Thoracic aorta (tissue), 2 donors: ENCODE measurements around the gene GSG1. TPM values are rescaled to one million over a fixed set of nuclear protein-coding genes. Genes with fewer than 3 reads are reported as not detected.

Source experiments
- ATAC-seq: fragments of 150-250 bp; one replicate; pipeline ENCODE4 v1.8.0; 2017; ENCODE audit warnings: low read depth; ENCODE audit not compliant: insufficient number of reproducible peaks, low FRiP score
- DNase-seq: peaks from one replicate; pipeline ENCODE4 v3.0.0-alpha.2; 2020; ENCODE audit warnings: low spot score
- H3K27ac ChIP-seq, 2 donors: fragments of 200-600 bp; sonication (generic); 1 replicate in 1 of 2; 2 replicates in 1 of 2; pipeline ENCODE4 v1.5.1; 2016; ENCODE audit warnings: mild to moderate bottlenecking in 2 of 2, moderate library complexity in 2 of 2
- H3K27me3 ChIP-seq: fragments of 200-600 bp; sonication (generic); replicated peaks from 2 replicates; pipeline ENCODE4 v1.6.0; 2016; ENCODE audit warnings: mild to moderate bottlenecking; ENCODE audit not compliant: insufficient read depth
- H3K36me3 ChIP-seq: fragments of 200-600 bp; sonication (generic); one replicate; pipeline ENCODE4 v1.5.1; 2016
- H3K4me1 ChIP-seq, 2 donors: fragments of 200-600 bp; sonication (generic); 1 replicate in 1 of 2; 2 replicates in 1 of 2; pipeline versions ENCODE4 v1.5.1 to v1.6.0; 2016; ENCODE audit warnings: low read depth in 2 of 2, mild to moderate bottlenecking in 1 of 2; ENCODE audit not compliant: control insufficient read depth in 1 of 2
- H3K4me3 ChIP-seq: fragments of 200-600 bp; sonication (generic); 2 replicates; pipeline ENCODE4 v1.5.1; 2016; ENCODE audit warnings: mild to moderate bottlenecking
- H3K9me3 ChIP-seq: fragments of 200-600 bp; sonication (generic); 2 replicates; pipeline ENCODE4 v1.5.1; 2016
- CTCF ChIP-seq: fragments of 200-600 bp; sonication (generic); IDR thresholded peaks from one replicate; pipeline ENCODE4 v1.5.1; 2019; ENCODE audit warnings: antibody characterized with exemption
- total RNA-seq, 2 donors: library from RNA; depleted of rRNA; stranded (reverse); fragments of >200 nt; gene quantifications; one replicate each; pipeline versions ENCODE4 v1.1.0 to v1.2.3, GENCODE V29; 2016

The GSG1 gene
- total RNA-seq, 2 donors from 2014 or later: not detected

- no peaks in the 10 kb centered on the region for H3K9me3 ChIP-seq
- TF ChIP-seq CTCF: no peak
- ATAC-seq: no peak
- H3K27me3 ChIP-seq: no peaks in the 10 kb centered on the region
- no peak for DNase-seq
- peaks cover 12 to 25% of the 10 kb centered on the region in 2 donors for H3K4me1 ChIP-seq
- H3K4me3 ChIP-seq: no peak overlapping the region
- H3K27ac ChIP-seq: no peak overlapping the region
- H3K36me3 ChIP-seq: no peaks in the 10 kb centered on the region
Measured at GRCh38 chr12:13120413-13120812, 16.9 kb upstream of the GSG1 start.

- Histone ChIP-seq H3K27me3 (no peaks in the 10 kb centered on the region), H3K36me3 (no peaks in the 10 kb centered on the region), H3K4me1 (peaks cover 12 to 27% of the 10 kb centered on the region in 2 donors), H3K27ac (no peak overlapping the region), H3K9me3 (no peaks in the 10 kb centered on the region), H3K4me3 (no peak overlapping the region)
- ATAC-seq (no peak), DNase-seq (no peak)
- TF ChIP-seq CTCF: no peak
Measured at GRCh38 chr12:13119826-13120225, 16.4 kb upstream of the GSG1 start.

- no peaks in the 10 kb centered on the region for H3K36me3 ChIP-seq
- TF ChIP-seq CTCF: no peak
- no peak overlapping the region for H3K4me3 ChIP-seq
- H3K9me3 ChIP-seq: no peaks in the 10 kb centered on the region
- H3K4me1 ChIP-seq: peaks cover 12 to 27% of the 10 kb centered on the region in 2 donors
- H3K27me3 ChIP-seq: no peaks in the 10 kb centered on the region
- DNase-seq: no peak
- H3K27ac ChIP-seq: peak overlapping the region; percentile 75 to 78
- ATAC-seq: no peak
Measured at GRCh38 chr12:13117029-13117428, 13.6 kb upstream of the GSG1 start.

GRCh38 chr12:13116259-13116658, 12.8 kb upstream of the GSG1 start:
- ATAC-seq (peak; percentile 33), DNase-seq (no peak)
- Histone ChIP-seq H3K4me3 (peak overlapping the region; percentile 35), H3K9me3 (no peaks in the 10 kb centered on the region), H3K4me1 (peaks cover 12 to 27% of the 10 kb centered on the region in 2 donors), H3K36me3 (no peaks in the 10 kb centered on the region), H3K27ac (peak overlapping the region; percentile 75 to 78), H3K27me3 (no peaks in the 10 kb centered on the region)
- no peak for TF ChIP-seq CTCF

- Histone ChIP-seq H3K4me3 (no peak overlapping the region), H3K27ac (peak overlapping the region in 1 of 2 donors; percentile 75)
- no peak for DNase-seq
Measured at GRCh38 chr12:13114251-13115052, 11.0 kb upstream of the GSG1 start.

More at GRCh38 chr12:13114251-13115052, 11.0 kb upstream of the GSG1 start:
- H3K36me3 ChIP-seq: no peaks in the 10 kb centered on the region
- no peak for ATAC-seq
- no peaks in the 10 kb centered on the region for H3K27me3 ChIP-seq
- H3K9me3 ChIP-seq: no peaks in the 10 kb centered on the region
- peaks cover 12 to 27% of the 10 kb centered on the region in 2 donors for H3K4me1 ChIP-seq
- no peak for TF ChIP-seq CTCF
